Activated naive CD8-positive, alpha-beta T cell treated with anti-CD3 and anti-CD28 coated beads, Interleukin-2, amount 10 ng/mL, durations not matched to agents 7 days and 5 days (primary cell): Measurements from ENCODE around the gene CDH13. TPM values are rescaled to one million over a fixed set of nuclear protein-coding genes. Genes with fewer than 3 reads are reported as not detected.

ENCODE experiments used
- ATAC-seq: fragments of 150-1000 bp; cut with Tn5 transposase; one replicate; pipeline ENCODE4 v1.10.0; 2021; ENCODE audit warnings: low read depth, moderate library complexity
- POLR2A ChIA-PET: fragments of 350-600 bp; sonication (Branson Sonifier 250); formaldehyde crosslinking; loops from one replicate; lab custom pipeline; 2021; ENCODE audit warnings: antibody characterized with exemption; lab: Charles Lee
- DNase-seq: peaks from one replicate; pipeline ENCODE4 v3.0.0; 2021
- H3K27ac Mint-ChIP-seq: one replicate; pipeline ENCODE4 v1.8.0; 2022; ENCODE audit warnings: mild to moderate bottlenecking, mixed read lengths
- H3K27me3 Mint-ChIP-seq: one replicate; pipeline ENCODE4 v1.8.0; 2022; ENCODE audit warnings: mild to moderate bottlenecking, moderate library complexity, mixed read lengths
- H3K36me3 Mint-ChIP-seq: one replicate; pipeline ENCODE4 v1.8.0; 2021; ENCODE audit warnings: mild to moderate bottlenecking, mixed read lengths
- H3K4me1 Mint-ChIP-seq: one replicate; pipeline ENCODE4 v1.8.0; 2021; ENCODE audit warnings: mixed read lengths
- H3K4me3 Mint-ChIP-seq: one replicate; pipeline ENCODE4 v1.8.0; 2022; ENCODE audit warnings: mild to moderate bottlenecking, moderate library complexity, mixed read lengths
- H3K9me3 Mint-ChIP-seq: one replicate; pipeline ENCODE4 v1.8.0; 2021; ENCODE audit warnings: mixed read lengths
- total RNA-seq, 2 experiments: library from RNA; stranded (reverse); gene quantifications; one replicate each; pipeline ENCODE4 v1.2.3, GENCODE V29; 2021

Gene CDH13
- total RNA-seq, 2 experiments from 2014 or later: not detected

DNA sequence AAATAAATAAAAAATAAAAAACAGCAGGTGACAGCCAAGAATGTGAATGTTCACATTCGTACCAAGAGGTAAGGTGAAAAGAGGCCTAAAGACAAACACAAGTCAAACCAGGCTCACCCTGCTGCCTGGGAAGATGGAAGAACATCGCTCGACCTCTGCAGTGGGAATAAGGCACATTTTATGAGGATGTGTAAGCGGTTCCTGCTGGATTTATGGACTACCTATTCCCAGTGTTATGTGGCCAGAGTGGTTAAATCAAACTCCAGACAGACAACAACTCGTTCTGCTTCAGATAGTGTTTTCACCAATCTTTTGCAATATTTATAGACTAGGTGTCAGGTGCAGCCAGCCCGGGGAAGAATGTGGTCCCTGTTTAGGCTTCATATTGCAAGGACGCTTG, 966.0 kb downstream of the CDH13 start:
- no peak overlapping the region for H3K4me3 Mint-ChIP-seq
- POLR2A ChIA-PET: no interaction called here
- DNase-seq: no peak
- peaks cover 5% of the 10 kb centered on the region for H3K27me3 Mint-ChIP-seq
- peaks cover 5% of the 10 kb centered on the region for H3K9me3 Mint-ChIP-seq
- no peak for ATAC-seq
- no peaks in the 10 kb centered on the region for H3K36me3 Mint-ChIP-seq
- H3K4me1 Mint-ChIP-seq: no peaks in the 10 kb centered on the region
- H3K27ac Mint-ChIP-seq: no peak overlapping the region

DNA sequence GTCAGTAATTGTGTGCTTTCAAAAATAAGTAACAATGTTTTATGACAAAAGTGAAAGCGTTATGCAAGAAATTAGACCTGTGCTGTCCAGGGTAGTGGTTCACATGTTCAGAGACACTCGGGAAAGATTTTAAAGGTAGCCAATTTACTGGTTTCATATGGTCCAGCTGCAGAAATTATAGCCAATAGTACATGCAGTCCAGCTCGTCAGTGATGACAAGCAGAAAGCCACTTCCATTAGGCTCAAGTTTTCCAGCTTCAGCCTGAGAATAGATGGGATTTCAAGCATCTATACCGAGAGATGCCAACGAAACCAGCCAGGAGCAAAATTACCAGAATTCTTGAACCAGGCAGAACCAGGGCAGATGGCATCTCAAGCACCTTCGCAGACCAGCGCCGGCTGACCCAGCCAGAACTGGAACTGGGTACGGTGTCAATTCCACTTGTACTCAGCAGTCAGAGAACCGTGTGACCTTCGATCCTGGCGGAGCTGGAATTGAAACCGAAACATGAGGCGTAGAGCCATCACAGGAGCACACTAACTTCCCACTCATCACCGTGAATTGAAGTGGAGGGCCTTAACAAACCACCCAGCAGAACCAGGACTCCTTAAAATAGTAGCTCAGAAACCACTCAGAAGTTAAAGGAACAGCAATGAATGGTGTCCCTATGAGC, 973.2 kb downstream of the CDH13 start:
- DNase-seq (no peak), ATAC-seq (no peak)
- Mint-ChIP-seq H3K4me1 (no peaks in the 10 kb centered on the region), H3K4me3 (no peak overlapping the region), H3K27me3 (no peaks in the 10 kb centered on the region), H3K27ac (no peak overlapping the region), H3K36me3 (no peaks in the 10 kb centered on the region), H3K9me3 (no peaks in the 10 kb centered on the region)
- POLR2A ChIA-PET: no interaction called here

GRCh38 chr16:83602761-83603722, 976.3 kb downstream of the CDH13 start:
- Mint-ChIP-seq H3K4me3 (no peak overlapping the region), H3K9me3 (no peaks in the 10 kb centered on the region), H3K27ac (no peak overlapping the region), H3K27me3 (peaks cover 3% of the 10 kb centered on the region), H3K36me3 (no peaks in the 10 kb centered on the region), H3K4me1 (no peaks in the 10 kb centered on the region)
- POLR2A ChIA-PET: no interaction called here
- DNase-seq: no peak
- ATAC-seq: no peak

DNA sequence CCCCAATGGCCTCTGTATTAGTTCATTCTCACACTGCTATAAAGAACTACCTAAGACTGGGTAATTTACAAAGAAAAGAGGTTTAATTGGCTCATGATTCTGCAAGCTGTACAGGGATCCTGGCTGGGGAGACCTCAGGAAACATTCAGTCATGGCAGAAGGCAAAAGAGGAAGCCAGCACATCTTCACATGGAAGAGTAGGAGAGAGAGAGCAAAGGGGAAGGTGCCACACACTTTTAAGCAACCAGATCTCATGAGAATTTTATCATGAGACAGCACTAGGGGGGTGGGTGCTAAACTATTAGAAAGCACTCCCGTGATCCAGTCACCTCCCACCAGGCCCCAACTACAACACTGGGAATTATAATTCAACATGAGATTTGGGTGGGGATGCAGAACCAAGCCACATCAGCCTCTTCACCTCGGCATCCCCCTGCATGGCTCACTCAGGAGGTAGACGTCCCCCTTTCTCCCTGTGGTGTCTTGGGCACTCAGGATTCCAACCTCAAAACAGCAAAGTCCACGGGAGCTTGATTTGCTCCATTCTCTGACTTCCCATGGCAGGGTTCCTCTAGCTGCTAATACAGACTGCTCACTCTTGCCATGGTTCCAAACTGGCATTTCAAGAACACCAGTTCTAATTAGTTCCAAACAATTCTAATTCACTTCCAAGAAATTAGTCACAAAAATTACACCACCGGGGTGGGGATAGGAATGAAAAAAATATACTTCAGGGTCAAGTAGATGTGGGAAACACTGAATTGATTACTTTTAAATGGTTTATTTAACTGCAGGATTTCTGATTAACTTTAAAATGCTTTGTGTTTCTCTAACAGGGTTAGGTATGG, 977.2 kb downstream of the CDH13 start:
- no peak overlapping the region for H3K4me3 Mint-ChIP-seq
- peaks cover 3% of the 10 kb centered on the region for H3K27me3 Mint-ChIP-seq
- DNase-seq (no peak), ATAC-seq (no peak)
- no peak overlapping the region for H3K27ac Mint-ChIP-seq
- H3K4me1 Mint-ChIP-seq: no peaks in the 10 kb centered on the region
- H3K36me3 Mint-ChIP-seq: no peaks in the 10 kb centered on the region
- POLR2A ChIA-PET: no interaction called here
- H3K9me3 Mint-ChIP-seq: no peaks in the 10 kb centered on the region

DNA sequence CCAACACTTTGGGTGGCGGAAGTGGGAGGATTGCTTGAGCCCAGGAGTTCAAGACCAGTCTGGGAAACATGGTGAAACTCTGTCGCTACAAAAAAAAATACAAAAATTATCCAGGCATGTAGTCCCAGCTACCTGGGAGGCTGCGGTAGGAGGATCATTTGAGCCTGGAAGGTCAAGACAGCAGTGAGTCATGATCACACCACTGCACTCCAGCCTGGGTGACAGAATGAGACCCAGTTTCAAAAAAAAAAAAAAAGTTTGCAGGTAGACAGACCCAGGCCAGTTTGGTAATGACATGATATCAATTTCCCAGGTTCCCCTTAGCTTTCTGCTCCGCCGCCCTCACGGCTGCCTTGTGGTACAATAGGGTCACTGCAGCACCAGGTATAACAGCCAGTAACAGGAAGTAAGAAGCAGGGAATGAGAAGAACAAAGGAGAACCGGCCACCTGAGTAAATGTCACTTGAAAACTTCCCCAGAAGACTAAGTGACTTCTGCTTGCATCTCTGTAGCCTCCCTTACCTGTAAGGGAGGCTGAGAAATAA, 979.8 kb downstream of the CDH13 start:
- H3K9me3 Mint-ChIP-seq: no peaks in the 10 kb centered on the region
- peaks cover 3% of the 10 kb centered on the region for H3K27me3 Mint-ChIP-seq
- POLR2A ChIA-PET: no interaction called here
- no peak overlapping the region for H3K4me3 Mint-ChIP-seq
- DNase-seq (no peak), ATAC-seq (no peak)
- no peak overlapping the region for H3K27ac Mint-ChIP-seq
- H3K36me3 Mint-ChIP-seq: no peaks in the 10 kb centered on the region
- H3K4me1 Mint-ChIP-seq: no peaks in the 10 kb centered on the region

DNA sequence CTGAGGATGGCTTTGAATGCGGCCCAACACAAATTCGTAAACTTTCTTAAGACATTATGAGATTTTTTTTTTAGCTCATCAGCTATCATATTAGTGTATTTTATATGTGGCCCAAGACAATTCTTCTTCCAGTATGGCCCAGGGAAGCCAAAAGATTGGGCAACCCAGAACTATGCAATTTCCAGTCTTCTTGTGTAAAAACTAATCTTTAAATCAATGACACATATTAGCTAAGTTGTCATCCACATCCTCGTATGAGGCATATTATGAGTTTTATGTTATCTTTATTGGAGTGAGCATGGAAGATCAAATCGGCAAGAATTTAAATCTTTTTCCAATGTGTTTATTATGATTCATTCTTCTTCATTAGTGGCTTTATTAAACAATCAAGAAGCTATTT, 982.4 kb downstream of the CDH13 start:
- POLR2A ChIA-PET: no interaction called here
- H3K9me3 Mint-ChIP-seq: no peaks in the 10 kb centered on the region
- H3K27me3 Mint-ChIP-seq: peaks cover 3% of the 10 kb centered on the region
- ATAC-seq: no peak
- H3K4me1 Mint-ChIP-seq: no peaks in the 10 kb centered on the region
- DNase-seq: no peak
- no peak overlapping the region for H3K27ac Mint-ChIP-seq
- no peaks in the 10 kb centered on the region for H3K36me3 Mint-ChIP-seq
- H3K4me3 Mint-ChIP-seq: no peak overlapping the region

- Mint-ChIP-seq H3K27ac (no peak overlapping the region), H3K4me1 (no peaks in the 10 kb centered on the region), H3K9me3 (no peaks in the 10 kb centered on the region), H3K27me3 (no peaks in the 10 kb centered on the region), H3K4me3 (no peak overlapping the region), H3K36me3 (no peaks in the 10 kb centered on the region)
- DNase-seq (no peak), ATAC-seq (no peak)
- POLR2A ChIA-PET: no interaction called here
Measured at GRCh38 chr16:83615141-83615952, 988.6 kb downstream of the CDH13 start.

GRCh38 chr16:83615953-83616350, 989.2 kb downstream of the CDH13 start:
- Mint-ChIP-seq H3K4me1 (no peaks in the 10 kb centered on the region), H3K4me3 (no peak overlapping the region), H3K36me3 (no peaks in the 10 kb centered on the region), H3K27ac (no peak overlapping the region), H3K27me3 (no peaks in the 10 kb centered on the region), H3K9me3 (no peaks in the 10 kb centered on the region)
- POLR2A ChIA-PET: no interaction called here
- no peak for ATAC-seq
- DNase-seq: no peak

DNA sequence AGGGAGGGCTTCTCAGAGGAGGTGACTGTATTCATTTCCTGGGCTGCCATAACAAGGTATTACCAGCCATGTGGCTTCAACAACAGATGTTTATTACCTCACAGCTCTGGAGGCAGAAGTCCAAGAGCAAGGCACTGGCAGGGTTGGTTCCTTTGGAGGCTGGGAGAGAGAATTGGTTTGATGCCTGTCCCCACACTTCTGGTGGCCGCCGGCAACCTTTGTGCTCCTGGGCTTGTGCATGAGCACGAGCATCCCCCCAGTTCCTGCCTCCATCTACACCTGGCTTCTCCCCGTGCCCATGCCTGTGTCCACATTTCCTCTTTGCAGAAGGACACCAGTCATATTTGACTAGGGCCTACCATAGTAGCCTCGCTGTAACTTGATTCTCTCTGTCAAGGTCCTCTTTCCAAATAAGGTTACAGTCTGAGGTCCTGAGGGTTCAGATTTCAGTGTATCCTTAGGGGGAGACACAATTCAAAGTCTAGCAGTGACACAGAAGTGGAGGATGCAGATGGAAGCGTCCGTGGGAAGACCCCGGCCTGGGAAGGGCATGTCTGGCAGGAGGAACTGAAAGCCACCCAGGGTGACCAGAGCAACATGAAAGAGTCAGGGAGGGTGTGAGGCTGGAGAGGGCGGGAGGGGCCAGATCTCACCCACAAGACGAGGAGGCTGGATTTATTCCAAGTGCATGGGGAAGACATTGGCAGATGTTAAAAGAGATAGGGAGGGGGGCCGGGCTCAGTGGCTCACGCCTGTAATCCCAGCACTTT, 992.8 kb downstream of the CDH13 start:
- Mint-ChIP-seq H3K27me3 (no peaks in the 10 kb centered on the region), H3K4me3 (no peak overlapping the region), H3K9me3 (no peaks in the 10 kb centered on the region), H3K36me3 (no peaks in the 10 kb centered on the region), H3K27ac (no peak overlapping the region), H3K4me1 (no peaks in the 10 kb centered on the region)
- ATAC-seq: no peak
- no peak for DNase-seq
- POLR2A ChIA-PET: no interaction called here

DNA sequence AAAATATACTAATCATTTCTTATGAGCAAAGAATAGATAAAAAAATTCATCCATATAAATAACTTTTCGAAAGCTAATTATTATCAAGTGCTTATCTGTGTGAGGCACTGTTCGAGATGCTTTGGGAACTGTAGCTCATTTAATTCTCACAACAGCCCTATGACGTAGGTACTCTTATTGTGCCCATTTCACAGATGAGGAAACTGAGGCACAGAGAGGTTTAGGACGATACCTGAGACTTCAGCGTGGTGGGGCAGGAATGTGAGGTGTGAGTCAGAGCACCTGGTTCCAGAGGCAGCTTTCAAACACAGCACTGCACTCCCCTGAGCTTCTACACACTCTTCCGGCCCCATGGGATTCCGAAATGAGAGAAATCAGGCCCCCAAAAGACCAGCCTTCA, 995.2 kb downstream of the CDH13 start:
- no peak for DNase-seq
- Mint-ChIP-seq H3K9me3 (no peaks in the 10 kb centered on the region), H3K4me1 (no peaks in the 10 kb centered on the region), H3K36me3 (no peaks in the 10 kb centered on the region), H3K27ac (no peak overlapping the region), H3K27me3 (no peaks in the 10 kb centered on the region), H3K4me3 (no peak overlapping the region)
- POLR2A ChIA-PET: no interaction called here
- no peak for ATAC-seq

DNA sequence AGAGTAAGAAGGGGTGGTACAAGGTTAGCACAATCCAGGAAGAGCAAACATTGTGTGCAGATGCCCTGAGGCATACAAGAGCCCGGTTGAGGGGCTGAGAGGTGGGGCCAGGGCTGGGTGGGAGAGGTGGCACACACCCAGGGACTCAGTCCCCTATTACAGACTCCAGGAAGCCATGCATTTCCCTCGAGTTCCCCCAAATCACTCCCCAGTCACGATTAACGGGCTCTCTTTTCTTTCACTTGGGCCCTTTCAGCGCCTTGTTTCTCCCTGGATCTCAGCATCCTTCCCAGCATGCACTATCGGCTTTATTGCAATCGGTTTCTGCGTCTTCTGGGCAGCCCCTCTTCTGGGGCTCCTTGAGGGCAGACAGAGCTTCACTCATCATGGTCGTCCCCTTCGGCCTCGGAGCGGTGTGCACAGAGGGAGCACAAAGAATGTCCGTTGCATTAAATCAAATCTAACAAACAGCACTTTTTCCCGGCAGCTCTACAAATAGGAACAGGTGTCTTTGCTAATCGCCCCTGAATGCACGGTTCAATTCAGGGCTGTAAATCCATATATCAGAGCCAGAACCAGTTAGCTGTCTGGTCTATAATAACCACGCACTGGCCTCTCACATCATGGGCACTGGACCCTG, 996.4 kb downstream of the CDH13 start:
- Mint-ChIP-seq H3K4me1 (no peaks in the 10 kb centered on the region), H3K36me3 (no peaks in the 10 kb centered on the region), H3K9me3 (no peaks in the 10 kb centered on the region), H3K4me3 (no peak overlapping the region), H3K27me3 (no peaks in the 10 kb centered on the region), H3K27ac (no peak overlapping the region)
- DNase-seq (no peak), ATAC-seq (no peak)
- POLR2A ChIA-PET: no interaction called here

GRCh38 chr16:83623892-83624291, 997.1 kb downstream of the CDH13 start:
- Mint-ChIP-seq H3K9me3 (no peaks in the 10 kb centered on the region), H3K4me3 (no peak overlapping the region), H3K36me3 (no peaks in the 10 kb centered on the region), H3K27me3 (no peaks in the 10 kb centered on the region), H3K27ac (no peak overlapping the region), H3K4me1 (no peaks in the 10 kb centered on the region)
- DNase-seq: no peak
- POLR2A ChIA-PET: no interaction called here
- ATAC-seq: no peak
